Body of pancreas (tissue), 4 donors: ENCODE measurements around the gene KCNAB1. TPM values are rescaled to one million over a fixed set of nuclear protein-coding genes. Genes with fewer than 3 reads are reported as not detected.

Experiments
- ATAC-seq: fragments of 150-250 bp; one replicate; pipeline ENCODE4 v1.9.1; 2016
- DNase-seq, 4 donors: peaks; one replicate each; pipeline ENCODE4 v3.0.0-alpha.2; 2019
- H3K27ac ChIP-seq, 4 donors: fragments of 200-600 bp; sonication (generic); 1 replicate in 3 of 4; 2 replicates in 1 of 4; pipeline versions ENCODE4 v1.5.1 to v1.6.1; 2016 to 2019; ENCODE audit warnings: mild to moderate bottlenecking in 1 of 4, mixed read lengths in 1 of 4, moderate library complexity in 1 of 4
- H3K27me3 ChIP-seq, 2 donors: fragments of 200-600 bp; sonication (generic); one replicate each; pipeline ENCODE4 v1.6.0; 2016; ENCODE audit warnings: mild to moderate bottlenecking in 1 of 2
- H3K36me3 ChIP-seq, 2 donors: fragments of 200-600 bp; sonication (generic); replicated peaks in 1 of 2; 2 replicates each; pipeline ENCODE4 v1.5.1; 2016; ENCODE audit warnings: low read depth in 2 of 2; ENCODE audit not compliant: insufficient read depth in 1 of 2
- H3K4me1 ChIP-seq: fragments of 200-600 bp; sonication (generic); one replicate; pipeline ENCODE4 v1.6.0; 2016
- H3K4me3 ChIP-seq, 2 donors: fragments of 200-600 bp; sonication (generic); 1 replicate in 1 of 2; 2 replicates in 1 of 2; pipeline ENCODE4 v1.5.1; 2016 to 2019
- H3K9me3 ChIP-seq, 3 donors: fragments of 200-600 bp; sonication (generic); 1 replicate in 2 of 3; 2 replicates in 1 of 3; pipeline ENCODE4 v1.5.1; 2016
- POLR2A ChIP-seq, 3 donors: fragments of 450-650 bp; IDR thresholded peaks; one replicate each; pipeline ENCODE4 v1.6.1; 2016; ENCODE audit warnings: antibody characterized with exemption in 3 of 3, mild to moderate bottlenecking in 2 of 3
- WGBS, 2 donors: methylation state at CpG; one replicate each; pipeline ENCODE4 v1.1.5; 2017; 5-methylcytosine and 5-hydroxymethylcytosine counted together
- intact Hi-C: fragments of 100-400 bp; cut with DNase I; formaldehyde crosslinking; loops from one replicate; pipeline ENCODE4 v1.15.1; 2023
- total RNA-seq, 2 donors: library from RNA; depleted of rRNA; stranded (reverse); fragments of >200 nt; gene quantifications; one replicate each; pipeline ENCODE4 v1.1.0, GENCODE V29; 2016
- TF ChIP-seq, protein P1 (sequence below), 7 experiments: fragments of 450-650 bp in 4 of 7; fragments of 200-600 bp in 3 of 7; sonication (generic) in 3 of 7; IDR thresholded peaks; one replicate each; pipeline ENCODE4 v1.5.1; 2016 to 2019; ENCODE audit warnings: antibody characterized with exemption in 7 of 7

Gene KCNAB1
- total RNA-seq, 2 donors from 2014 or later: 5.2 to 5.3 TPM

- no peaks in the 10 kb centered on the region for H3K9me3 ChIP-seq
- TF ChIP-seq, protein P1, sequence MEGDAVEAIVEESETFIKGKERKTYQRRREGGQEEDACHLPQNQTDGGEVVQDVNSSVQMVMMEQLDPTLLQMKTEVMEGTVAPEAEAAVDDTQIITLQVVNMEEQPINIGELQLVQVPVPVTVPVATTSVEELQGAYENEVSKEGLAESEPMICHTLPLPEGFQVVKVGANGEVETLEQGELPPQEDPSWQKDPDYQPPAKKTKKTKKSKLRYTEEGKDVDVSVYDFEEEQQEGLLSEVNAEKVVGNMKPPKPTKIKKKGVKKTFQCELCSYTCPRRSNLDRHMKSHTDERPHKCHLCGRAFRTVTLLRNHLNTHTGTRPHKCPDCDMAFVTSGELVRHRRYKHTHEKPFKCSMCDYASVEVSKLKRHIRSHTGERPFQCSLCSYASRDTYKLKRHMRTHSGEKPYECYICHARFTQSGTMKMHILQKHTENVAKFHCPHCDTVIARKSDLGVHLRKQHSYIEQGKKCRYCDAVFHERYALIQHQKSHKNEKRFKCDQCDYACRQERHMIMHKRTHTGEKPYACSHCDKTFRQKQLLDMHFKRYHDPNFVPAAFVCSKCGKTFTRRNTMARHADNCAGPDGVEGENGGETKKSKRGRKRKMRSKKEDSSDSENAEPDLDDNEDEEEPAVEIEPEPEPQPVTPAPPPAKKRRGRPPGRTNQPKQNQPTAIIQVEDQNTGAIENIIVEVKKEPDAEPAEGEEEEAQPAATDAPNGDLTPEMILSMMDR (IDR thresholded peaks at IDR 0.05): no peak
- TF ChIP-seq POLR2A (IDR thresholded peaks at IDR 0.05): no peak
- H3K36me3 ChIP-seq: no peaks in the 10 kb centered on the region
- 89 to 94% methylated on average over 3 of the region's 3 CpGs for WGBS, 2 donors
- DNase-seq (no peak), ATAC-seq (no peak)
- intact Hi-C loops: no loop called here
- no peak overlapping the region for H3K27ac ChIP-seq
- peaks cover 8% of the 10 kb centered on the region for H3K4me1 ChIP-seq
- no peaks in the 10 kb centered on the region for H3K27me3 ChIP-seq
- no peak overlapping the region for H3K4me3 ChIP-seq
Measured at GRCh38 chr3:156488767-156489166, 368.4 kb downstream of the KCNAB1 start.

- H3K4me3 ChIP-seq: no peak overlapping the region
- TF ChIP-seq, protein P1 (IDR thresholded peaks at IDR 0.05): no peak
- TF ChIP-seq POLR2A (IDR thresholded peaks at IDR 0.05): no peak
- no peaks in the 10 kb centered on the region for H3K36me3 ChIP-seq
- intact Hi-C loops: no loop called here
- no peaks in the 10 kb centered on the region for H3K9me3 ChIP-seq
- 82 to 93% methylated on average over 1 of the region's 1 CpG for WGBS, 2 donors
- DNase-seq (no peak), ATAC-seq (no peak)
- H3K27ac ChIP-seq: no peak overlapping the region
- no peaks in the 10 kb centered on the region for H3K27me3 ChIP-seq
- peaks cover 2% of the 10 kb centered on the region for H3K4me1 ChIP-seq
Measured at GRCh38 chr3:156489462-156489911, 369.1 kb downstream of the KCNAB1 start.

GRCh38 chr3:156491192-156491591, 370.8 kb downstream of the KCNAB1 start:
- Histone ChIP-seq H3K27me3 (no peaks in the 10 kb centered on the region), H3K36me3 (no peaks in the 10 kb centered on the region), H3K4me3 (no peak overlapping the region), H3K4me1 (no peaks in the 10 kb centered on the region), H3K9me3 (no peaks in the 10 kb centered on the region), H3K27ac (no peak overlapping the region)
- intact Hi-C loops: no loop called here
- ATAC-seq: no peak
- 54 to 56% methylated on average over 3 of the region's 3 CpGs for WGBS, 2 donors
- no peak for DNase-seq
- TF ChIP-seq POLR2A (IDR thresholded peaks at IDR 0.05): no peak
- TF ChIP-seq, protein P1 (IDR thresholded peaks at IDR 0.05): no peak

DNA sequence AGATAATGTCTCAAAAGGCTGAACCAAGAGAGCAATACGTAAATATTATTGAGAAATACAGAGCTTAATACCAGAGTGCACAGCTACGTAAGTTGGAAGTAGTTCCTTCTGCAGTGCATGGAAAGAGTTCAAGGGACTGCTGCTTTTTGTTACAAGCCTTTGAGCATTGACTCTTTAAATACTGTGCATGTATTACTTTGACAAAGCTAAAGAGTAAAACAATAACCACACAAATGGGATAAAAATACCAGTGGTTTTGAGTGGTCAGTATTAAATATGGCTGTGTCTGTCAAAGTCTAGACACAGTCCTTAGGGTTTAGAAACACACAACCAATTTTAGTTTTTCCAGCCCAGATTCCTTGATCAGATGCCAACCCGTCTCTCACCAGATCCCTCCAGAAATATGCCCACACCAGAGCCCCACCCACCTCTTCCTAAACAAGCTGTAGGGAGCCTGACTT, 372.5 kb downstream of the KCNAB1 start:
- H3K4me1 ChIP-seq: no peaks in the 10 kb centered on the region
- TF ChIP-seq, protein P1 (IDR thresholded peaks at IDR 0.05): no peak
- no peak for TF ChIP-seq POLR2A (IDR thresholded peaks at IDR 0.05)
- H3K27ac ChIP-seq: no peak overlapping the region
- no peak for ATAC-seq
- H3K27me3 ChIP-seq: no peaks in the 10 kb centered on the region
- no peaks in the 10 kb centered on the region for H3K36me3 ChIP-seq
- DNase-seq: no peak
- no peak overlapping the region for H3K4me3 ChIP-seq
- H3K9me3 ChIP-seq: no peaks in the 10 kb centered on the region
- intact Hi-C loops: no loop called here
- 74 to 77% methylated on average over 3 of the region's 3 CpGs for WGBS, 2 donors

DNA sequence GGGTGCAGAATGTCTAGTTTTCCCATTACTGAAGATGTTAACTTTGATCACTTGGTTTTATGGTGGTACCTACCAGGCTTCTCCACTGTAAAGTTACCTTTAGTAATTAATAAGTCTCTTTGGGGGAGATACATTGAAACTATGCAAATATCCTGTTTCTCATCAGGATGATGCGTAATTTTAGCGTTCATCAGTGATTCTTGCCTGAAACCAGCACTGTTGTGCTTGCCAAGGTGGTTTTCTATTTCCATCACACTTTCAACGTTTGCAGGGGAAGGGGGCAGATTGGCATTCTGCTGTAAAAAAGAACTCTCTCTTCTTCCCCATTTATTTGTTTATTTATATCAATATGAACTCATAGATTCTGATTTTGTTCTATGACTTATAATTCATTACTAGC, 373.5 kb downstream of the KCNAB1 start:
- 76 to 80% methylated on average over 3 of the region's 3 CpGs for WGBS, 2 donors
- TF ChIP-seq, protein P1 (IDR thresholded peaks at IDR 0.05): no peak
- no peak for TF ChIP-seq POLR2A (IDR thresholded peaks at IDR 0.05)
- no peaks in the 10 kb centered on the region for H3K36me3 ChIP-seq
- ATAC-seq (no peak), DNase-seq (no peak)
- no peak overlapping the region for H3K4me3 ChIP-seq
- no peak overlapping the region for H3K27ac ChIP-seq
- intact Hi-C loops: no loop called here
- H3K9me3 ChIP-seq: no peaks in the 10 kb centered on the region
- H3K27me3 ChIP-seq: no peaks in the 10 kb centered on the region
- no peaks in the 10 kb centered on the region for H3K4me1 ChIP-seq
